Tibial nerve (tissue), 3 donors: Measurements from ENCODE around the gene TNS3.

Source experiments
- POLR2A ChIP-seq, 2 donors: fragments of 450-650 bp; IDR thresholded peaks; one replicate each; pipeline ENCODE4 v1.6.1; 2017; ENCODE audit warnings: antibody characterized with exemption in 2 of 2, mild to moderate bottlenecking in 2 of 2, moderate library complexity in 2 of 2
- TF ChIP-seq, protein P1 (sequence below), 5 experiments: fragments of 200-600 bp in 3 of 5; fragments of 450-650 bp in 2 of 5; sonication (generic) in 3 of 5; IDR thresholded peaks; one replicate each; pipeline ENCODE4 v1.5.1; 2016 to 2019; ENCODE audit warnings: antibody characterized with exemption in 5 of 5, mild to moderate bottlenecking in 3 of 5, moderate library complexity in 2 of 5

- TF ChIP-seq, protein P1, sequence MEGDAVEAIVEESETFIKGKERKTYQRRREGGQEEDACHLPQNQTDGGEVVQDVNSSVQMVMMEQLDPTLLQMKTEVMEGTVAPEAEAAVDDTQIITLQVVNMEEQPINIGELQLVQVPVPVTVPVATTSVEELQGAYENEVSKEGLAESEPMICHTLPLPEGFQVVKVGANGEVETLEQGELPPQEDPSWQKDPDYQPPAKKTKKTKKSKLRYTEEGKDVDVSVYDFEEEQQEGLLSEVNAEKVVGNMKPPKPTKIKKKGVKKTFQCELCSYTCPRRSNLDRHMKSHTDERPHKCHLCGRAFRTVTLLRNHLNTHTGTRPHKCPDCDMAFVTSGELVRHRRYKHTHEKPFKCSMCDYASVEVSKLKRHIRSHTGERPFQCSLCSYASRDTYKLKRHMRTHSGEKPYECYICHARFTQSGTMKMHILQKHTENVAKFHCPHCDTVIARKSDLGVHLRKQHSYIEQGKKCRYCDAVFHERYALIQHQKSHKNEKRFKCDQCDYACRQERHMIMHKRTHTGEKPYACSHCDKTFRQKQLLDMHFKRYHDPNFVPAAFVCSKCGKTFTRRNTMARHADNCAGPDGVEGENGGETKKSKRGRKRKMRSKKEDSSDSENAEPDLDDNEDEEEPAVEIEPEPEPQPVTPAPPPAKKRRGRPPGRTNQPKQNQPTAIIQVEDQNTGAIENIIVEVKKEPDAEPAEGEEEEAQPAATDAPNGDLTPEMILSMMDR (IDR thresholded peaks at IDR 0.05), result no peak
- no peak for TF ChIP-seq POLR2A (IDR thresholded peaks at IDR 0.05)
Measured at GRCh38 chr7:47591089-47591654, 9.3 kb upstream of the TNS3 start.
